Upper lobe of left lung (tissue), 4 donors: Measurements from ENCODE around the gene LRP11.

Source experiments
- CTCF ChIP-seq, 6 experiments: fragments of 450-650 bp in 4 of 6; fragments of 200-600 bp in 2 of 6; sonication (generic) in 2 of 6; IDR thresholded peaks; one replicate each; pipeline ENCODE4 v1.5.1; 2016 to 2019; ENCODE audit warnings: antibody characterized with exemption in 6 of 6
- EP300 ChIP-seq, 4 donors: sonication (generic); formaldehyde crosslinking; IDR thresholded peaks; one replicate each; pipeline ENCODE4 v1.5.1; 2017; ENCODE audit warnings: antibody characterized with exemption in 4 of 4, control low read depth in 2 of 4
- POLR2A ChIP-seq, 4 donors: fragments of 450-650 bp; IDR thresholded peaks; one replicate each; pipeline ENCODE4 v1.5.1; 2016 to 2017; ENCODE audit warnings: antibody characterized with exemption in 4 of 4, mild to moderate bottlenecking in 2 of 4
- POLR2AphosphoS5 ChIP-seq, 2 donors: sonication (generic); formaldehyde crosslinking; IDR thresholded peaks; one replicate each; pipeline ENCODE4 v1.5.1; 2017; ENCODE audit warnings: antibody characterized with exemption in 2 of 2

- TF ChIP-seq EP300 (IDR thresholded peaks at IDR 0.05) = no peak
- no peak for TF ChIP-seq POLR2A (IDR thresholded peaks at IDR 0.05)
- TF ChIP-seq CTCF (IDR thresholded peaks at IDR 0.05) = no peak
- no peak for TF ChIP-seq POLR2AphosphoS5 (IDR thresholded peaks at IDR 0.05)
These were observed 92.2 kb downstream of the LRP11 start for GRCh38 chr6:149771925-149772324.
